Stimulated activated naive CD8-positive, alpha-beta T cell treated with anti-CD3 and anti-CD28 coated beads, Interleukin-15, Interleukin-2, amounts not matched to agents 100 U/mL and 50 U/mL, for 24 hours (primary cell): ENCODE data around the gene MYO3B.
"Not testable (repeated sequence)": the region's sequence is repeated elsewhere in the genome, so short reads cannot be mapped to it uniquely, and the experiment has no call there.

Source experiments
- ATAC-seq: fragments of 150-1000 bp; cut with Tn5 transposase; one replicate; pipeline ENCODE4 v1.10.0; 2021
- DNase-seq: peaks from one replicate; pipeline ENCODE4 v3.0.0; 2021

Gene MYO3B

GRCh38 chr2:170432823-170433222 is 254.9 kb downstream of the MYO3B start:
- DNase-seq: no peak
- ATAC-seq: no peak

GRCh38 chr2:170433448-170433847 is 255.5 kb downstream of the MYO3B start:
- ATAC-seq: no peak

GRCh38 chr2:170434396-170434795 is 256.4 kb downstream of the MYO3B start:
- DNase-seq, ATAC-seq: not testable (repeated sequence)

More at GRCh38 chr2:170433448-170433847, 255.5 kb downstream of the MYO3B start:
- no peak for DNase-seq

- ATAC-seq (peak; percentile 76), DNase-seq (no peak)
Observed at GRCh38 chr2:170434900-170435621, 257.1 kb downstream of the MYO3B start.

- ATAC-seq (no peak), DNase-seq (no peak)
Observed at GRCh38 chr2:170436077-170436943, 258.4 kb downstream of the MYO3B start.

GRCh38 chr2:170446078-170446477 is 268.1 kb downstream of the MYO3B start:
- DNase-seq (no peak), ATAC-seq (no peak)

- DNase-seq: no peak
- no peak for ATAC-seq
Observed at GRCh38 chr2:170449034-170449433, 271.1 kb downstream of the MYO3B start.

GRCh38 chr2:170454471-170455372 is 276.8 kb downstream of the MYO3B start:
- DNase-seq: no peak
- ATAC-seq: no peak

- no peak for ATAC-seq
- DNase-seq: no peak
Observed at GRCh38 chr2:170455617-170456426, 277.9 kb downstream of the MYO3B start.

GRCh38 chr2:170456914-170457313 is 279.0 kb downstream of the MYO3B start:
- DNase-seq (no peak), ATAC-seq (no peak)

GRCh38 chr2:170457742-170458141 is 279.8 kb downstream of the MYO3B start:
- no peak for DNase-seq
- no peak for ATAC-seq

- DNase-seq (no peak), ATAC-seq (no peak)
Observed at GRCh38 chr2:170461889-170462288, 283.9 kb downstream of the MYO3B start.

GRCh38 chr2:170462433-170463205 is 284.7 kb downstream of the MYO3B start:
- DNase-seq: no peak
- ATAC-seq: no peak

GRCh38 chr2:170463206-170463537 is 285.2 kb downstream of the MYO3B start:
- DNase-seq: no peak
- no peak for ATAC-seq

- no peak for DNase-seq
- ATAC-seq: no peak
Observed at GRCh38 chr2:170464268-170464667, 286.3 kb downstream of the MYO3B start.

GRCh38 chr2:170465241-170465640 is 287.3 kb downstream of the MYO3B start:
- no peak for DNase-seq
- ATAC-seq: no peak

- no peak for ATAC-seq
- DNase-seq: no peak
Observed at GRCh38 chr2:170466632-170467031, 288.7 kb downstream of the MYO3B start.

GRCh38 chr2:170467568-170468422 is 289.8 kb downstream of the MYO3B start:
- DNase-seq: no peak
- no peak for ATAC-seq

- DNase-seq: no peak
Observed at GRCh38 chr2:170468557-170468956, 290.6 kb downstream of the MYO3B start.

GRCh38 chr2:170472498-170472897 is 294.6 kb downstream of the MYO3B start:
- not testable (repeated sequence) for DNase-seq, ATAC-seq

More at GRCh38 chr2:170468557-170468956, 290.6 kb downstream of the MYO3B start:
- no peak for ATAC-seq
